Measurements from ENCODE around the gene KIF20B. TPM values are rescaled to one million over a fixed set of nuclear protein-coding genes. Genes with fewer than 3 reads are reported as not detected.

Gene KIF20B
- total RNA-seq, 2 experiments from 2014 or later = 58.1 to 63.2 TPM

DNA sequence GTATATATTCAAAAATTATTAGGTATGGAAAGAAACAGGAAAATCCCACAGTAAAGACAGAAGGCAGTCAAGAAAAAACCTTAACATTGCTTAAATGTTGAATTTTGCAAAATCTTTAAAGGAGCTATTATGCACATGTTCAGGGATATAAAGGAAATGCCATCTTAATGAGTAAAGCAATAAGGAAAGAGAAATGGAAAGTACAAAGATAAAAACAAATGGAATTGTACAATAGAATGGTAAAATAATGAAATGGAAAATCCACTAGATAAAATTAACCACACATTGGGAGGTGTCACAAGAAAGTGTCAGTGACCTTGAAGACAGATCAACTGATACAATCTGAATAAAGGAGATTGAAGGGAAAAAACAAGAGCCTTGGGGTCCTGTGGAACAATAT is 82.0 kb downstream of the KIF20B start:
- peaks cover 3% of the 10 kb centered on the region for H3K27me3 Mint-ChIP-seq
- H3K9me3 Mint-ChIP-seq = no peaks in the 10 kb centered on the region
- ATAC-seq = no peak
- POLR2A ChIA-PET = interaction anchor here (0.7 to 1.0 kb wide), 2 partner anchors 23 to 62 kb away, joined by 3 read pairs; no protein-coding TSS in a partner anchor
- H3K27ac Mint-ChIP-seq = no peak overlapping the region
- H3K36me3 Mint-ChIP-seq (ENCODE audit: low read depth) = peaks cover 3% of the 10 kb centered on the region
- TF ChIP-seq, protein P1, sequence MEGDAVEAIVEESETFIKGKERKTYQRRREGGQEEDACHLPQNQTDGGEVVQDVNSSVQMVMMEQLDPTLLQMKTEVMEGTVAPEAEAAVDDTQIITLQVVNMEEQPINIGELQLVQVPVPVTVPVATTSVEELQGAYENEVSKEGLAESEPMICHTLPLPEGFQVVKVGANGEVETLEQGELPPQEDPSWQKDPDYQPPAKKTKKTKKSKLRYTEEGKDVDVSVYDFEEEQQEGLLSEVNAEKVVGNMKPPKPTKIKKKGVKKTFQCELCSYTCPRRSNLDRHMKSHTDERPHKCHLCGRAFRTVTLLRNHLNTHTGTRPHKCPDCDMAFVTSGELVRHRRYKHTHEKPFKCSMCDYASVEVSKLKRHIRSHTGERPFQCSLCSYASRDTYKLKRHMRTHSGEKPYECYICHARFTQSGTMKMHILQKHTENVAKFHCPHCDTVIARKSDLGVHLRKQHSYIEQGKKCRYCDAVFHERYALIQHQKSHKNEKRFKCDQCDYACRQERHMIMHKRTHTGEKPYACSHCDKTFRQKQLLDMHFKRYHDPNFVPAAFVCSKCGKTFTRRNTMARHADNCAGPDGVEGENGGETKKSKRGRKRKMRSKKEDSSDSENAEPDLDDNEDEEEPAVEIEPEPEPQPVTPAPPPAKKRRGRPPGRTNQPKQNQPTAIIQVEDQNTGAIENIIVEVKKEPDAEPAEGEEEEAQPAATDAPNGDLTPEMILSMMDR (IDR thresholded peaks at IDR 0.05) = no peak
- intact Hi-C loops (cut with micrococcal nuclease) = no loop called here
- no peak overlapping the region for H3K4me3 Mint-ChIP-seq
- no peaks in the 10 kb centered on the region for H3K4me1 Mint-ChIP-seq (ENCODE audit: low read depth)
- CTCF ChIA-PET = interaction anchor here (1.1 kb wide), 1 partner anchor 10 kb away, joined by 3 read pairs; no protein-coding TSS in a partner anchor
- no peak for DNase-seq

DNA sequence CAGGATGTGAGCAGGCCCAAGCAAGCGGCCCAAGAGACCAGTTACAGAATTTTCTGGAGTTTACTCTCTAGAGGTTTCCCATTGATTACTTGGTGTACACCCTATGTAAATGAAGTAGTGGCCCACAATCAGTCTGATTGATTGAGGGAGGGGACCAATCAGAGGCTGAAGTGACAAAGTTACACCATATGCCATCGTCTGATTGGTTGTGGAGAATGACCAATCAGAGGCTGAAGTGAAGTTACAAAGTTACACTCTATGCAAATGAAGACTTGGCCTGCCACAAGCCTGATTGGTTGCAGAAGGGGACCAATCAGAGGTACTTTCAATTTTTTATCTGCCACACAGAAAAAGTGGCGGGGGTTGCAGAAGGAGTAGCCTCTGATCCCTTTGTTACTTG is 83.7 kb downstream of the KIF20B start:
- H3K27me3 Mint-ChIP-seq = peaks cover 10% of the 10 kb centered on the region
- DNase-seq = no peak
- ChIA-PET CTCF (no interaction called here), POLR2A (no interaction called here)
- H3K9me3 Mint-ChIP-seq = no peaks in the 10 kb centered on the region
- no peak overlapping the region for H3K27ac Mint-ChIP-seq
- TF ChIP-seq, protein P1 (IDR thresholded peaks at IDR 0.05) = no peak
- no peaks in the 10 kb centered on the region for H3K4me1 Mint-ChIP-seq (ENCODE audit: low read depth)
- ATAC-seq = no peak
- no peak overlapping the region for H3K4me3 Mint-ChIP-seq
- no peaks in the 10 kb centered on the region for H3K36me3 Mint-ChIP-seq (ENCODE audit: low read depth)
- intact Hi-C loops (cut with micrococcal nuclease) = no loop called here

DNA sequence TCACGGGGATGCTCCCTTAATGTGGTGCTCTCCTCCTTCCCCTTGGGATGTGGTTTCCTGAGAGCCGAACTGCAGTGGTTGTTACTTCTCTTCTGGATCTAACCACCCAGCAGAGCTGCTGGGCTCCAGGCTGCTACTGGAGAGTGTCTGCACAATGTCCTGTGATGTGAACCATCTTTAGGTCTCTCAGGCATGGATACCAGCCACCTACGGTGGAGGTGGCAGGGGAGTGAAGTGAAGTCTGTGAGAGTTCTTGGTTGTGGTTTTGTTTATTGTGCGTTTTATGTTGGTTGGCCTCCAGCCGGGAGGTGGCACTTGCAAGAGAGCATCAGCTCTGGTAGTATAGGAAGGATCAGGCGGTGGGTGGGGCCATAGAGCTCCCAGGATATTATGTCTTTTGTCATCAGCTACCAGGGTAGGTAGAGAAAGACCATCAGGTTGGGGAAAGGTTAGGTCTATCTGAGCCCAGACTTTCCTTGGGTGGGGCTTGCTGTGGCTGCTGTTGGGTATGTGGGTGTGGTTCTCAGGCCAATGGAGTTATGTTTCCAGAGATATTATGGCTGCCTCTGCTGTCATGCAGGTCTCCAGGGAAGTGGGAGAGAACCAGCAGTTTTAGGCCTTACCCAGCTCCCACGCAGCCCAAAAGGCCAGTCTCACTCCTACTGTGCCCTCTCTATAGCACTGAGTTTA is 87.9 kb downstream of the KIF20B start:
- Mint-ChIP-seq H3K4me1 (ENCODE audit: low read depth) (no peaks in the 10 kb centered on the region), H3K27me3 (peaks cover 15% of the 10 kb centered on the region), H3K4me3 (no peak overlapping the region), H3K36me3 (ENCODE audit: low read depth) (no peaks in the 10 kb centered on the region), H3K27ac (no peak overlapping the region), H3K9me3 (no peaks in the 10 kb centered on the region)
- ChIA-PET POLR2A (no interaction called here), CTCF (no interaction called here)
- TF ChIP-seq, protein P1 (IDR thresholded peaks at IDR 0.05) = no peak
- intact Hi-C loops (cut with micrococcal nuclease) = no loop called here
- ATAC-seq (peak; percentile 24), DNase-seq (no peak)

DNA sequence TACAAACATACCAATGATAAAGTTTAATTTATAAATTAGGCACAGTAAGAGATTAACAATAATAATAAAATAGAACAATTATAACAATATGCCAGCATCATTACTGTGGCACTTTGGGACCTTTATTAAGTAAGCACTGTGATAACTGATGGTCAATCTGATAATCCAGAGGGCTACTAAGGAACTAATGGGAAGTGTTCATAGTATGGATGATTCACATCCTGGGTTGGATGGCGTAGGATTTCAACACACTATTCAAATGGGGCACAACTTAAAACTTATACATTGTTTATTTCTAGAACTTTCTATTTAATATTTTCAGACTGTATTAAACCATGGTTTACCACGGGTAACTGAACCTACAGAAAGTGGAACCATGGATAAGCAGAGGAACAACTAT is 90.8 kb downstream of the KIF20B start:
- ATAC-seq = no peak
- intact Hi-C loops (cut with micrococcal nuclease) = loop anchor here (5.0 to 10.0 kb wide), 2 partner anchors 163 to 1070 kb away; no protein-coding TSS in a partner anchor
- POLR2A ChIA-PET = no interaction called here
- Mint-ChIP-seq H3K4me1 (ENCODE audit: low read depth) (no peaks in the 10 kb centered on the region), H3K27ac (no peak overlapping the region), H3K27me3 (peaks cover 15% of the 10 kb centered on the region), H3K4me3 (no peak overlapping the region), H3K9me3 (no peaks in the 10 kb centered on the region), H3K36me3 (ENCODE audit: low read depth) (no peaks in the 10 kb centered on the region)
- no peak for DNase-seq
- CTCF ChIA-PET = no interaction called here
- TF ChIP-seq, protein P1 (IDR thresholded peaks at IDR 0.05) = no peak

DNA sequence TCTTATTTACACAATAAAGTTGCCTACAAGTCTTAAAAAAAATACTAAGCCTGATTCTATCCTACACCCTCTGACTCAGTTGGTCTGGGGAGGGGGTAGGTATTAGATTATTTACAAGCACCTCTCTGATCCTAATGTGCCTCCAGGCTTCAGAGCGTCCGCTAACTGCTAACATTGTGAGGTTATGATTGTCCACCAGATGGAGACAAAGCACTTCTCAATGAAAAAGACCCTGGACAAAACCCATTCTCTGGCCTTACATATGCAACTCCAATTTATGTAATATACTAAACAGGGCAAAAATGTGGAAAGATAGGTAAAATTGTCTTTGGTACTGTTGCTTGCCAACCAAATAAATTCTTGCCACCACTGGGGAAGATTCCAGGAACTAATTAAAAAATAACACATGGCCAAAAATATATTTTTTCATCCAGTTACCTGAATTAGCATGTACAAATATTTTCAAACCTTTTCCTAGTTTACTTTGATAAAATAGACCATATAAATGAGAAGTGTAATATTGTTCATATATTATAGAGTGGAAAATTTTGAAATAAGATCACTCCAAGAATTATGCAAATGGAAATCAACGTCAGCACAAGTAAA is 92.4 kb downstream of the KIF20B start:
- Mint-ChIP-seq H3K27me3 (peaks cover 12% of the 10 kb centered on the region), H3K4me1 (ENCODE audit: low read depth) (no peaks in the 10 kb centered on the region), H3K9me3 (no peaks in the 10 kb centered on the region), H3K27ac (no peak overlapping the region), H3K36me3 (ENCODE audit: low read depth) (no peaks in the 10 kb centered on the region), H3K4me3 (no peak overlapping the region)
- TF ChIP-seq, protein P1 (IDR thresholded peaks at IDR 0.05) = peak; percentile 80
- intact Hi-C loops (cut with micrococcal nuclease) = loop anchor here (2.0 to 10.0 kb wide), 3 partner anchors 161 to 1069 kb away; no protein-coding TSS in a partner anchor
- ChIA-PET POLR2A (no interaction called here), CTCF (interaction anchor here (0.6 to 1.9 kb wide), 6 partner anchors 9 to 169 kb away, joined by 3 to 7 read pairs (median 3); no protein-coding TSS in a partner anchor)
- DNase-seq = peak; percentile 46
- peak; percentile 76 for ATAC-seq
